Astrocyte (in vitro differentiated cells and primary cell): Measurements from ENCODE around the gene HOXB4.

Experiments used
- EZH2 ChIP-seq: IDR thresholded peaks from 2 replicates; pipeline ENCODE4 v1.6.1; 2012; ENCODE audit warnings: mild to moderate bottlenecking, low read length, inconsistent platforms; ENCODE audit not compliant: insufficient read depth
- TF ChIP-seq, protein P1 (sequence below): IDR thresholded peaks from 2 replicates; pipeline ENCODE4 v1.5.1; 2011; ENCODE audit warnings: low read depth, mild to moderate bottlenecking, inconsistent platforms, low read length, moderate library complexity; ENCODE audit not compliant: insufficient read depth

DNA sequence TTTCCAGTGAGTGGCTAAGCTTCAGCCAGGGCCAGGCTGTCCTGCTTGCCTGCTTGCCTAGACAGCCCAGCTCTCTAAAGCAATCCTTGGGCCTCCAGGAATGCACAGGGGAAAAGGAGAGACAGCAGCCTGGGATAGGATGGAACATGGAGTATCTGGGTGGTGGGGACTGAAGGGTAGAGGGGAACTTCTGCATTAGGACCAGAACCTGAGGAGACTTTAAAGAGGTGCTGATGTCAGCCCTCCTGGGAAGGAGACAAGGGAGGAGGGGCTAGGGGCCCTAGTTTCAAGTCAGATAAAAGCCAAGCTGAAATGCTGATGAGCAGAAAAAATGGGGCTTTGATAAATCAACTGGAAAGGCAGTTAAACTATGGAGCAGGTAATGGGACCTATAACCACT is 30.9 kb upstream of the HOXB4 start:
- TF ChIP-seq, protein P1, sequence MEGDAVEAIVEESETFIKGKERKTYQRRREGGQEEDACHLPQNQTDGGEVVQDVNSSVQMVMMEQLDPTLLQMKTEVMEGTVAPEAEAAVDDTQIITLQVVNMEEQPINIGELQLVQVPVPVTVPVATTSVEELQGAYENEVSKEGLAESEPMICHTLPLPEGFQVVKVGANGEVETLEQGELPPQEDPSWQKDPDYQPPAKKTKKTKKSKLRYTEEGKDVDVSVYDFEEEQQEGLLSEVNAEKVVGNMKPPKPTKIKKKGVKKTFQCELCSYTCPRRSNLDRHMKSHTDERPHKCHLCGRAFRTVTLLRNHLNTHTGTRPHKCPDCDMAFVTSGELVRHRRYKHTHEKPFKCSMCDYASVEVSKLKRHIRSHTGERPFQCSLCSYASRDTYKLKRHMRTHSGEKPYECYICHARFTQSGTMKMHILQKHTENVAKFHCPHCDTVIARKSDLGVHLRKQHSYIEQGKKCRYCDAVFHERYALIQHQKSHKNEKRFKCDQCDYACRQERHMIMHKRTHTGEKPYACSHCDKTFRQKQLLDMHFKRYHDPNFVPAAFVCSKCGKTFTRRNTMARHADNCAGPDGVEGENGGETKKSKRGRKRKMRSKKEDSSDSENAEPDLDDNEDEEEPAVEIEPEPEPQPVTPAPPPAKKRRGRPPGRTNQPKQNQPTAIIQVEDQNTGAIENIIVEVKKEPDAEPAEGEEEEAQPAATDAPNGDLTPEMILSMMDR = no peak
- TF ChIP-seq EZH2 = no peak
